ENCODE measurements around the gene FLT1.

Gene FLT1

GRCh38 chr13:28413999-28414398 is 80.9 kb downstream of the FLT1 start:
- Histone ChIP-seq H3K4me2 (ENCODE audit: insufficient read depth, low read length) (no peak overlapping the region), H4K20me1 (ENCODE audit: insufficient read depth, low read length) (no peaks in the 10 kb centered on the region), H3K27ac (ENCODE audit: low read length) (no peak overlapping the region), H3K9me3 (ENCODE audit: insufficient read depth, low read length, severe bottlenecking) (no peaks in the 10 kb centered on the region), H2AFZ (ENCODE audit: low read depth, low read length) (no peak overlapping the region), H3K4me3 (ENCODE audit: low read depth in 1 of 2, low read length in 2 of 2) (no peak overlapping the region), H3K27me3 (ENCODE audit: insufficient read depth, low read length, poor library complexity) (no peaks in the 10 kb centered on the region), H3K4me1 (ENCODE audit: insufficient read depth, low read length) (peaks cover 15% of the 10 kb centered on the region), H3K79me2 (ENCODE audit: insufficient read depth, low read length) (no peaks in the 10 kb centered on the region), H3K36me3 (ENCODE audit: insufficient read depth, low read length) (no peaks in the 10 kb centered on the region), H3K9ac (ENCODE audit: low read depth, low read length) (no peak overlapping the region)
- no peak for ATAC-seq (ENCODE audit: insufficient read depth, low read depth)
- no peak for DNase-seq
- TF ChIP-seq EZH2 (IDR thresholded peaks at IDR 0.05; ENCODE audit: borderline replicate concordance, low read depth, low read length, severe bottlenecking) (no peak), CTCF (IDR thresholded peaks at IDR 0.05; ENCODE audit: borderline replicate concordance, extremely low read depth, low read length, poor library complexity, severe bottlenecking) (no peak)

DNA sequence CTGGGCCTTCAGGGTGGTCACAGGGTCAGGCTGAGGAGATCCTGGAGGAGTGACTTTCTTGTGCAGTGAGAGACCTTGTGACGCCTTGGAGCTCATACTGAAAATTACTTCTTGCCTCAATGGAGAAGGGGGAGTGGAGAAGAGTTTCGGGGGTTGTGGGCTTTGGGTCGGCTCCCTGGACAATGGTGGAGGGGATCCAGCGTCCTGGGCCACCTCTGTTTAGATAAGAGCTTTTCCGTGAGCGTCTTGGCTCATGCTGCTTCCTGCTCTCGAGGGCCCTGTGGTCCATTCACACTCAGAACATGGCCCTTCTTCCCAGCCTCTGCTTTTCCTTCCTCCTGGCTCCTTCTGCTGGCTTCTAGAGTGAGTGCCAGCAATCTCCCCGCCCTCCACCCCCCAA is 81.9 kb downstream of the FLT1 start:
- ATAC-seq (ENCODE audit: insufficient read depth, low read depth) (no peak), DNase-seq (no peak)
- no peak for TF ChIP-seq EZH2 (IDR thresholded peaks at IDR 0.05; ENCODE audit: borderline replicate concordance, low read depth, low read length, severe bottlenecking)
- TF ChIP-seq CTCF (IDR thresholded peaks at IDR 0.05; ENCODE audit: borderline replicate concordance, extremely low read depth, low read length, poor library complexity, severe bottlenecking) = no peak
- Histone ChIP-seq H3K4me3 (ENCODE audit: low read depth in 1 of 2, low read length in 2 of 2) (no peak overlapping the region), H3K36me3 (ENCODE audit: insufficient read depth, low read length) (no peaks in the 10 kb centered on the region), H3K27ac (ENCODE audit: low read length) (no peak overlapping the region), H3K9me3 (ENCODE audit: insufficient read depth, low read length, severe bottlenecking) (no peaks in the 10 kb centered on the region), H3K4me2 (ENCODE audit: insufficient read depth, low read length) (no peak overlapping the region), H3K4me1 (ENCODE audit: insufficient read depth, low read length) (peaks cover 25% of the 10 kb centered on the region), H2AFZ (ENCODE audit: low read depth, low read length) (no peak overlapping the region), H3K9ac (ENCODE audit: low read depth, low read length) (no peak overlapping the region), H4K20me1 (ENCODE audit: insufficient read depth, low read length) (no peaks in the 10 kb centered on the region), H3K27me3 (ENCODE audit: insufficient read depth, low read length, poor library complexity) (no peaks in the 10 kb centered on the region), H3K79me2 (ENCODE audit: insufficient read depth, low read length) (no peaks in the 10 kb centered on the region)

- H3K27ac ChIP-seq (ENCODE audit: low read length) = no peak overlapping the region
- H3K9ac ChIP-seq (ENCODE audit: low read depth, low read length) = no peak overlapping the region
- H4K20me1 ChIP-seq (ENCODE audit: insufficient read depth, low read length) = no peaks in the 10 kb centered on the region
- H3K27me3 ChIP-seq (ENCODE audit: insufficient read depth, low read length, poor library complexity) = no peaks in the 10 kb centered on the region
- no peaks in the 10 kb centered on the region for H3K36me3 ChIP-seq (ENCODE audit: insufficient read depth, low read length)
- ATAC-seq (ENCODE audit: insufficient read depth, low read depth) (no peak), DNase-seq (no peak)
- H3K4me2 ChIP-seq (ENCODE audit: insufficient read depth, low read length) = no peak overlapping the region
- no peaks in the 10 kb centered on the region for H3K79me2 ChIP-seq (ENCODE audit: insufficient read depth, low read length)
- TF ChIP-seq EZH2 (IDR thresholded peaks at IDR 0.05; ENCODE audit: borderline replicate concordance, low read depth, low read length, severe bottlenecking) (no peak), CTCF (IDR thresholded peaks at IDR 0.05; ENCODE audit: borderline replicate concordance, extremely low read depth, low read length, poor library complexity, severe bottlenecking) (no peak)
- no peak overlapping the region for H3K4me3 ChIP-seq (ENCODE audit: low read depth in 1 of 2, low read length in 2 of 2)
- H2AFZ ChIP-seq (ENCODE audit: low read depth, low read length) = no peak overlapping the region
- no peaks in the 10 kb centered on the region for H3K9me3 ChIP-seq (ENCODE audit: insufficient read depth, low read length, severe bottlenecking)
- peaks cover 28% of the 10 kb centered on the region for H3K4me1 ChIP-seq (ENCODE audit: insufficient read depth, low read length)
These were observed 83.0 kb downstream of the FLT1 start for GRCh38 chr13:28411831-28412353.

DNA sequence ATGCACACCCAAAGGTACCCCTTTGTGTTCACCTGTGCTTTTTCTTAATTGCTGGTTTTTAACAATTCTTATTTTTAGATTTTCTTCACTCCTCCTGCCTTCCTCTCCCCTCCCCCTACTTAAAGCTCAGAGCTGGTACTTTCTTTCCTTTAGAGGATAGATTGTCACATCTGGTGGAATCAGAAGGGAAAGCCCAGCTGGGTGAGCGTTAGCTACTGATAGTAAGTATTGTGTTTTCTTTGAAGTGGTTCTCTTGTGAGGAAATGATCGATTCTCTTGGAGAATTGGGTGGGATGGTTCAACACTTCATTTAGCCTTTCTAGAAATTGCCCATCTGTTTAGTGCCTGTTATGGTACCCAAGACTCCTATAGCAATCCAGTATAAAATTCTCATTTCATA is 84.8 kb downstream of the FLT1 start:
- TF ChIP-seq CTCF (IDR thresholded peaks at IDR 0.05; ENCODE audit: borderline replicate concordance, extremely low read depth, low read length, poor library complexity, severe bottlenecking) = no peak
- TF ChIP-seq EZH2 (IDR thresholded peaks at IDR 0.05; ENCODE audit: borderline replicate concordance, low read depth, low read length, severe bottlenecking) = no peak
- Histone ChIP-seq H3K36me3 (ENCODE audit: insufficient read depth, low read length) (no peaks in the 10 kb centered on the region), H3K9ac (ENCODE audit: low read depth, low read length) (no peak overlapping the region), H3K4me1 (ENCODE audit: insufficient read depth, low read length) (peaks cover 28% of the 10 kb centered on the region), H3K9me3 (ENCODE audit: insufficient read depth, low read length, severe bottlenecking) (no peaks in the 10 kb centered on the region), H3K27me3 (ENCODE audit: insufficient read depth, low read length, poor library complexity) (no peaks in the 10 kb centered on the region), H2AFZ (ENCODE audit: low read depth, low read length) (no peak overlapping the region), H3K79me2 (ENCODE audit: insufficient read depth, low read length) (no peaks in the 10 kb centered on the region), H4K20me1 (ENCODE audit: insufficient read depth, low read length) (no peaks in the 10 kb centered on the region), H3K4me3 (ENCODE audit: low read depth in 1 of 2, low read length in 2 of 2) (no peak overlapping the region), H3K27ac (ENCODE audit: low read length) (no peak overlapping the region), H3K4me2 (ENCODE audit: insufficient read depth, low read length) (no peak overlapping the region)
- peak; percentile 10 for DNase-seq
- peak; percentile 61; the same call in 2 of the 3 replicates for ATAC-seq (ENCODE audit: insufficient read depth, low read depth)

Measured in DND-41 (cell line).